HepG2 (cell line): ENCODE results near the gene CCDC148. TPM values are rescaled to one million over a fixed set of nuclear protein-coding genes. Genes with fewer than 3 reads are reported as not detected.

Experiments
- ATAC-seq: fragments of 200-7000 bp; cut with Tn5 transposase; 3 replicates; pipeline ENCODE4 v1.9.1; 2020; ENCODE audit warnings: mild to moderate bottlenecking, moderate library complexity
- BruUV-seq: library from RNA; stranded (reverse); fragments of 400-500 nt; replicated peaks from 2 replicates; lab custom pipeline; 2021; lab: Mats Ljungman, UMichigan
- CTCF ChIA-PET: fragments of 300-600 bp; formaldehyde crosslinking; extraction: SDS; loops from one replicate; lab custom pipeline; 2021; ENCODE audit warnings: low total read pairs, inconsistent platforms, low intra/inter-chr PET ratio; lab: Yijun Ruan, JAX
- POLR2A ChIA-PET: fragments of 350-600 bp; sonication (Branson Sonifier 250); formaldehyde crosslinking; loops from one replicate; lab custom pipeline; 2020; ENCODE audit warnings: antibody characterized with exemption, inconsistent platforms; lab: Yijun Ruan, JAX
- DNase-seq: peaks from one replicate; pipeline ENCODE4 v3.0.0-alpha.2; 2015; ENCODE audit warnings: low spot score
- FAIRE-seq: peaks from 3 replicates; lab custom pipeline; 2011; peaks lifted over from hg19 to GRCh38; lab: Jason Lieb, UNC
- H2AFZ ChIP-seq: one replicate; pipeline ENCODE4 v1.6.1; 2011; ENCODE audit warnings: low read length, inconsistent platforms
- H3K27ac ChIP-seq: fragments of 300-600 bp; 3 replicates; pipeline ENCODE4 v1.8.0; 2011; ENCODE audit warnings: mixed run types, mild to moderate bottlenecking, mixed read lengths, low read length, inconsistent platforms; ENCODE audit not compliant: insufficient read depth; ENCODE audit errors: extremely low read length
- H3K27me3 ChIP-seq, 2 experiments: fragments of 200-600 bp in 1 of 2; 2 replicates in 1 of 2; 3 replicates in 1 of 2; pipeline versions ENCODE4 v1.6.0 to v1.8.0; 2011; ENCODE audit warnings: low read length in 2 of 2, mild to moderate bottlenecking in 2 of 2, moderate library complexity in 2 of 2, inconsistent platforms in 1 of 2; ENCODE audit not compliant: insufficient read depth in 2 of 2, control insufficient read depth in 1 of 2
- H3K36me3 ChIP-seq, 2 experiments: fragments of 200-600 bp in 1 of 2; replicated peaks in 1 of 2; 2 replicates in 1 of 2; 3 replicates in 1 of 2; pipeline versions ENCODE4 v1.5.1 to v1.8.0; 2011; ENCODE audit warnings: low read length in 2 of 2, inconsistent platforms in 1 of 2; ENCODE audit not compliant: insufficient read depth in 2 of 2, control insufficient read depth in 1 of 2
- H3K4me1 ChIP-seq: 2 replicates; pipeline ENCODE4 v1.5.1; 2012; ENCODE audit warnings: low read length, inconsistent platforms; ENCODE audit not compliant: insufficient read depth
- H3K4me2 ChIP-seq: 2 replicates; pipeline ENCODE4 v1.6.0; 2011; ENCODE audit warnings: low read depth, low read length, inconsistent platforms
- H3K4me3 ChIP-seq, 3 experiments: fragments of 200-600 bp in 1 of 3; sonication (generic), shearing (Covaris generic) in 1 of 3; replicated peaks in 1 of 3; 2 replicates each; pipeline ENCODE4 v1.5.1; 2011 to 2016; ENCODE audit warnings: low read length in 3 of 3, inconsistent platforms in 2 of 3, low read depth in 2 of 3, mild to moderate bottlenecking in 2 of 3, control low read depth in 1 of 3, mixed read lengths in 1 of 3; ENCODE audit not compliant: insufficient read depth in 1 of 3
- H3K79me2 ChIP-seq: one replicate; pipeline ENCODE4 v1.6.1; 2011; ENCODE audit warnings: low read length, inconsistent platforms; ENCODE audit not compliant: insufficient read depth
- H3K9ac ChIP-seq: 2 replicates; pipeline ENCODE4 v1.6.0; 2011; ENCODE audit warnings: mild to moderate bottlenecking, low read depth, low read length, inconsistent platforms; ENCODE audit not compliant: insufficient read depth
- H3K9me3 ChIP-seq: 2 replicates; pipeline ENCODE4 v1.5.1; 2012; ENCODE audit warnings: mild to moderate bottlenecking, low read length
- H4K20me1 ChIP-seq: 2 replicates; pipeline ENCODE4 v1.6.0; 2011; ENCODE audit warnings: inconsistent platforms, mild to moderate bottlenecking, low read length, moderate library complexity; ENCODE audit not compliant: insufficient read depth
- BRF2 ChIP-seq: sonication (generic); formaldehyde crosslinking; IDR thresholded peaks from 2 replicates; pipeline ENCODE4 v1.8.1; 2022; ENCODE audit warnings: mild to moderate bottlenecking, missing genetic modification reagents
- DRAP1 ChIP-seq: IDR thresholded peaks from 2 replicates; pipeline ENCODE4 v1.6.1; 2016; ENCODE audit warnings: missing genetic modification reagents, missing compliant biosample characterization
- LRRFIP1 ChIP-seq: sonication (generic); formaldehyde crosslinking; conservative IDR thresholded peaks from 2 replicates; pipeline ENCODE4 v1.4.0; 2020; ENCODE audit warnings: missing genetic modification reagents
- MAFG ChIP-seq: sonication (generic); formaldehyde crosslinking; IDR thresholded peaks from 2 replicates; pipeline ENCODE4 v1.5.1; 2020; ENCODE audit warnings: mild to moderate bottlenecking, missing genetic modification reagents
- MAFK ChIP-seq, 2 experiments: IDR thresholded peaks in 1 of 2; conservative IDR thresholded peaks in 1 of 2; 2 replicates each; pipeline ENCODE4 v1.6.1; 2011; ENCODE audit warnings: improper control_type of control experiment in 2 of 2, low read length in 2 of 2
- MLLT10 ChIP-seq: sonication (generic); formaldehyde crosslinking; IDR thresholded peaks from 2 replicates; pipeline ENCODE4 v1.4.0; 2020; ENCODE audit warnings: missing genetic modification reagents
- NAIF1 ChIP-seq: sonication (generic); formaldehyde crosslinking; IDR thresholded peaks from 2 replicates; pipeline ENCODE4 v1.5.0; 2020; ENCODE audit warnings: mild to moderate bottlenecking, missing genetic modification reagents, borderline replicate concordance
- ZNF224 ChIP-seq: sonication (generic); formaldehyde crosslinking; IDR thresholded peaks from 2 replicates; pipeline ENCODE4 v1.5.0; 2020; ENCODE audit warnings: mild to moderate bottlenecking, missing genetic modification reagents
- ZSCAN20 ChIP-seq: sonication (generic); formaldehyde crosslinking; IDR thresholded peaks from 2 replicates; pipeline ENCODE4 v1.4.0; 2020; ENCODE audit warnings: missing genetic modification reagents, mild to moderate bottlenecking, borderline replicate concordance
- WGBS: methylation state at CpG from one replicate; pipeline ENCODE4 v1.1.6; 2017; ENCODE audit warnings: low lambda C conversion rate; 5-methylcytosine and 5-hydroxymethylcytosine counted together
- in situ Hi-C: cut with HindIII; loops from 2 replicates; pipeline ENCODE4 v1.10.0; 2017; ENCODE audit warnings: low pct_unique_long_range_greater_than_20kb; ENCODE audit not compliant: extremely low pct_ligation_motif_present
- intact Hi-C: fragments of 100-400 bp; cut with micrococcal nuclease; formaldehyde crosslinking; loops from one replicate; pipeline ENCODE4 v1.10.0; 2022; ENCODE audit not compliant: unreplicated experiment
- polyA plus RNA-seq, 8 experiments: library from polyadenylated mRNA; depleted of rRNA in 3 of 8; stranded (reverse) in 7 of 8; unstranded in 1 of 8; fragments of >200 nt; fragmentation: Illumina TruSeq in 4 of 8; extraction: Trizol in 4 of 8; gene quantifications; 2 replicates each; pipeline versions ENCODE4 v1.2.1 to v1.2.3, GENCODE V29; 2011 to 2016; ENCODE audit warnings: low read depth in 4 of 8, missing spikeins in 1 of 8, mixed read lengths in 1 of 8; ENCODE audit not compliant: insufficient read depth in 1 of 8
- total RNA-seq, 5 experiments: library from RNA; depleted of rRNA; stranded (reverse); fragments of >200 nt; fragmentation: Illumina TruSeq; extraction: Trizol; gene quantifications; 2 replicates each; pipeline ENCODE4 v1.2.3, GENCODE V29; 2016; ENCODE audit warnings: low read depth in 1 of 5
- TF ChIP-seq, protein P1 (sequence below): sonication (generic); formaldehyde crosslinking; IDR thresholded peaks from 2 replicates; pipeline ENCODE4 v1.5.1; 2020; ENCODE audit warnings: mild to moderate bottlenecking, missing genetic modification reagents, moderate library complexity
- TF ChIP-seq, protein P2 (sequence below): sonication (generic); formaldehyde crosslinking; IDR thresholded peaks from 2 replicates; pipeline ENCODE4 v1.5.0; 2020; ENCODE audit warnings: missing genetic modification reagents

CCDC148 gene
- total and polyA plus RNA-seq, 2 of the 13 experiments (the other 11 are each of a cell fraction or from before 2014, with no cell fraction given) = 0.30 to 0.49 TPM

DNA sequence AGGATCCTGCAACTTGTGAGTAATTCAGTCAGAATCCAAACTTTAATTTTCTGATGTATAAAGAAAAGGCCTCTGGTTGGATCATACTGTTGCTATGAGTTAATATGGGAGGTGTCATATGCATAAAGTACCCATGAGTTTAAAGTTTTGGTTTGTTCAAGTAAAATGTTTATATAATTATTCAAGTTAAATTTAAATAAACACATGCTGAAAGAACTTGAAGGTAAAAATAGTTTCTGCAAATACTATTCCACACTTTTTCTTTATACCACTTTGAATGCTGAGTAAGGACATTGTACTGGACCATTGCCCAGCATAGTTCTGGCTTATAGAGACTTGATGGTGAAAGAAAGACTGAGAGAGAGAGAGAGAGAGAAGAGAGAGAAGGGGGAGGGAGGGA lies 30.9 kb upstream of the CCDC148 start (continued):
- TF ChIP-seq BRF2 (CRISPR knock-in tag) (no peak), MAFK (conservative IDR thresholded peaks at IDR 0.05 in 1 of 2, IDR thresholded peaks at IDR 0.05 in 1 of 2; ENCODE audit: low read length in 2 of 2) (peak in 1 of 2 experiments; percentile 57; a peak in 2 of 4 replicates), LRRFIP1 (CRISPR knock-in tag) (no peak), ZSCAN20 (no peak)
- TF ChIP-seq, protein P1, sequence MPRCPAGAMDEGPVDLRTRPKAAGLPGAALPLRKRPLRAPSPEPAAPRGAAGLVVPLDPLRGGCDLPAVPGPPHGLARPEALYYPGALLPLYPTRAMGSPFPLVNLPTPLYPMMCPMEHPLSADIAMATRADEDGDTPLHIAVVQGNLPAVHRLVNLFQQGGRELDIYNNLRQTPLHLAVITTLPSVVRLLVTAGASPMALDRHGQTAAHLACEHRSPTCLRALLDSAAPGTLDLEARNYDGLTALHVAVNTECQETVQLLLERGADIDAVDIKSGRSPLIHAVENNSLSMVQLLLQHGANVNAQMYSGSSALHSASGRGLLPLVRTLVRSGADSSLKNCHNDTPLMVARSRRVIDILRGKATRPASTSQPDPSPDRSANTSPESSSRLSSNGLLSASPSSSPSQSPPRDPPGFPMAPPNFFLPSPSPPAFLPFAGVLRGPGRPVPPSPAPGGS (CRISPR knock-in tag) = no peak

GRCh38 chr2:158486970-158487325 lies 30.4 kb upstream of the CCDC148 start:
- H2AFZ ChIP-seq = no peak overlapping the region
- no peak overlapping the region for H3K4me2 ChIP-seq
- FAIRE-seq = no peak
- BruUV-seq = no TSS peak
- H3K27ac ChIP-seq = no peak overlapping the region
- no peaks in the 10 kb centered on the region for H3K27me3 ChIP-seq
- H3K4me1 ChIP-seq = no peaks in the 10 kb centered on the region
- H3K36me3 ChIP-seq = peaks cover 1 to 3% of the 10 kb centered on the region in 2 experiments; a peak in 3 of 5 replicates
- DNase-seq = no peak
- peaks cover 43% of the 10 kb centered on the region for H4K20me1 ChIP-seq
- no peak for ATAC-seq
- intact Hi-C loops (no loop called here), in situ Hi-C loops (no loop called here)
- H3K4me3 ChIP-seq = no peak overlapping the region
- no peaks in the 10 kb centered on the region for H3K9me3 ChIP-seq
- CTCF ChIA-PET = no interaction called here
- TF ChIP-seq MAFG (CRISPR knock-in tag) (no peak), MLLT10 (CRISPR knock-in tag) (no peak), ZNF224 (no peak), NAIF1 (CRISPR knock-in tag) (no peak), DRAP1 (no peak)
- TF ChIP-seq, protein P2, sequence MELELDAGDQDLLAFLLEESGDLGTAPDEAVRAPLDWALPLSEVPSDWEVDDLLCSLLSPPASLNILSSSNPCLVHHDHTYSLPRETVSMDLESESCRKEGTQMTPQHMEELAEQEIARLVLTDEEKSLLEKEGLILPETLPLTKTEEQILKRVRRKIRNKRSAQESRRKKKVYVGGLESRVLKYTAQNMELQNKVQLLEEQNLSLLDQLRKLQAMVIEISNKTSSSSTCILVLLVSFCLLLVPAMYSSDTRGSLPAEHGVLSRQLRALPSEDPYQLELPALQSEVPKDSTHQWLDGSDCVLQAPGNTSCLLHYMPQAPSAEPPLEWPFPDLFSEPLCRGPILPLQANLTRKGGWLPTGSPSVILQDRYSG (CRISPR knock-in tag) = no peak
- H3K79me2 ChIP-seq = peaks cover 98% of the 10 kb centered on the region
- 91% methylated on average over 5 of the region's 5 CpGs for WGBS
- POLR2A ChIA-PET = no interaction called here
- no peak overlapping the region for H3K9ac ChIP-seq
